ENCODE results near the gene FERMT1.

GRCh38 chr20:6160736-6161135, 37.9 kb upstream of the FERMT1 start:
- TF ChIP-seq CTCF (IDR thresholded peaks at IDR 0.05; ENCODE audit: low read length): no peak
- no peak for TF ChIP-seq EZH2 (optimal IDR thresholded peaks at IDR 0.05; ENCODE audit: low read depth, low read length)
- no peak for TF ChIP-seq EZH2phosphoT487 (IDR thresholded peaks at IDR 0.05; ENCODE audit: low read length)
